SKM-1 (cell line): ENCODE results near the gene PM20D2.
A peak's percentile ranks its signal among the peaks of the same experiment; 100 is the strongest.
"Not testable (repeated sequence)": the region's sequence is repeated elsewhere in the genome, so short reads cannot be mapped to it uniquely, and the experiment has no call there.

Experiments used
- DNase-seq: peaks from one replicate; lab custom pipeline; 2025; ENCODE audit not compliant: unreplicated experiment; lab: John Stamatoyannopoulos, UW

Gene PM20D2

DNA sequence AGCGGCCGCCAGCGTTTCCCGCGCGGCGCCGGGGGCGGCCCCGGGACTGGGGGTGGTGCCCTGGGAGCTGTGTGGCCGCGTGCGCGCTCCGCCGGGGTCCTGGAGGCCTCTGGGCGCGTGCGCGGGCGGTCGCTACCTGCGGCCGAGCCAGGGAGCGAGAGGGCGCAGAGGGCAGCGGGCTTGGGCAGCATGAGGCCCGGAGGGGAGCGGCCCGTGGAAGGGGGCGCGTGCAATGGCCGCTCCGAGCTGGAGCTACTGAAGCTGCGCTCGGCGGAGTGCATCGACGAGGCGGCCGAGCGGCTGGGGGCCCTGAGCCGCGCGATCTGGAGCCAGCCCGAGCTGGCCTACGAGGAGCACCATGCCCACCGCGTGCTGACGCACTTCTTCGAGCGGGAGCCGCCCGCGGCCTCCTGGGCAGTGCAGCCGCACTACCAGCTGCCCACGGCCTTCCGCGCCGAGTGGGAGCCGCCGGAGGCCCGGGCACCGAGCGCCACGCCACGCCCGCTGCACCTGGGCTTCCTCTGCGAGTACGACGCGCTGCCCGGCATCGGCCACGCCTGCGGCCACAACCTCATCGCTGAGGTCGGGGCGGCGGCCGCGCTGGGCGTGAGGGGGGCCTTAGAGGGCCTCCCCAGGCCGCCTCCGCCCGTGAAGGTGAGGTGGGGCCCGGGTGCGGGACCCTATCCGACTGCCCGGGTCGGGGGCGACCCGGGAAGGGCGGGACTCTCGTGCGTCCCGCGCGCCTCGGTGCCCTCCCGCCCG, at the start of gene PM20D2:
Gene PM20D2 (plus strand): TSS at position 100 of the 762 bp plus-strand sequence. CDS start 90 bp downstream, at position 190.
- DNase-seq: peak; percentile 49

DNA sequence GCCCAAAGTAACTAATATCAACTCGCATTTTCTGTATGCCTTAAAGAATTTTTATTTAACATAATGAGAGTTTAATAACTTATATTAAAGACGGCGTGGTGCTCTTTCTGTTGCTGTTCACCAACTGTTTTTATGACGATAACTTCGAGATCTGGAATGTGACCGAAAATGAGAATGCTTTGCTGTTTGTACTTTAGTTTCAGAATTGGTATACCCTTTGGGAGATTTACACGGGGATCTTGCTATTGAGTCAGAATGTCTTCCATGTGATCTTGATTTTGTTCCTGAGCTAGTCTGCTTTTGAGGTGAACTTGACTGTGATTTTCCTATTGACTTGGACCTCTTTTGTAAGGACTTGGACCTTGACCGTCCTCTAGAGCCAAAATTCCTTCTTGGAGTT, 47.4 kb upstream of the PM20D2 start:
- no peak for DNase-seq

DNA sequence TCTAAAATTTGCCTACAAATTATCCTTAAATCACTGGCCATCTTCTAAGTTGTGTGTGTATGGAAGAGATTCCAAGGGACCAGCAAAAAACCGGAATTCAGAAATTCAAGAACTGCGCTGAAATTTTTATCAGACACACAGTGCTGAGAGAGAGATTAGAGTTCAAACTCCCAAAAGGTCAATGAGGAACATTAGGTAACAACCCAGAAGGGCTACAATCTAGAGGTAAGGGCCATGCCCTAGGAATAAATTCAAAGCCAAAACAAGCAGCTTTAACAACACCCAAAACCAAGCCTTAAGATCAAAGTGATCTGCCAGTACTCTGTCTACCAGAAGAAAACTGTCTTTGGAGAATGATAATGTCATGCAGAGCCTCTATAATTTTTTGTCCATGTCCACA, 45.7 kb upstream of the PM20D2 start:
- DNase-seq: no peak

GRCh38 chr6:89110284-89110683, 35.6 kb upstream of the PM20D2 start:
- no peak for DNase-seq

DNA sequence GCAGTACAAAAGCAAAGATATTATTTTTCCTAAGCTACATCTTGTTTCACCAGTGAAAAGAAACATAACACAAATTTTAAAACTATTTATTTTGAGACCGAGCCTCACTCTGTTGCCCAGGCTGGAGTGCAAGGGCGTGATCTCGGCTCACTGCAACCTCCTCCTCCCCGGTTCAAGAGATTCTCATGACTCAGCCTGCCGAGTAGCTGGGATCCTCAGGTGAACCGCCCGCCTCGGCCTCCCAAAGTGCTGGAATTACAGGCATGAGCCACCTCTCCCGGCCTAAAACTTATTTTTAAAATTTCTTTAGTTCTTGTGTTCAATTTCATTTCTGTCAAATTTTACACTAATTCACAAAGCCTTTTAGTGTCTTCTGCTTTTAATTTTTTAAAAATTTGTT, 33.9 kb upstream of the PM20D2 start:
- no peak for DNase-seq

- DNase-seq: no peak
These were observed 29.2 kb upstream of the PM20D2 start for GRCh38 chr6:89116702-89117101.

GRCh38 chr6:89117211-89118108, 28.4 kb upstream of the PM20D2 start, which contains the start of gene SRSF12:
Gene SRSF12 (minus strand): TSS chr6:89118071. CDS start chr6:89117887, 184 bp downstream.
- DNase-seq: no peak

DNA sequence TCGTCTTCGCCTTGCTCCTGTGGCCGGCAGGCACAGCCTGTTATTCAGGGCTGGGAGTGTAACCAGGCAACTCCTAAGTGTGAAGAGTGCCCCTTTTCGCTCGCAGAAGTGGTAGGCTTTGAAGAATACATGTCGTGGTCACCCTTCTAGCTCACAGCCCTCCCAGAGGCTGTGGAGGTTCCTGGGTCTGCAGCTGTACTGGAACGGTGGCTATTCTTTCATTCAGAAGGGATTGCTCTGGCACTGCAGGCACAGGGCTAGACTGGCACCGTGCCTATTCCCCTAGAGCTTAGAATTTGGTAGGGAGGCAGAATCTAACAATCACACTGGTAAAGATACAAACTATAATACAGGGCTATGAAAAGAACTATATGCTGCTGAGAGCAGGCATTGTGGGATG, 26.9 kb upstream of the PM20D2 start:
- DNase-seq: no peak

GRCh38 chr6:89120371-89120770, 25.5 kb upstream of the PM20D2 start:
- DNase-seq: no peak

- no peak for DNase-seq
These were observed 23.9 kb upstream of the PM20D2 start for GRCh38 chr6:89121934-89122333.

DNA sequence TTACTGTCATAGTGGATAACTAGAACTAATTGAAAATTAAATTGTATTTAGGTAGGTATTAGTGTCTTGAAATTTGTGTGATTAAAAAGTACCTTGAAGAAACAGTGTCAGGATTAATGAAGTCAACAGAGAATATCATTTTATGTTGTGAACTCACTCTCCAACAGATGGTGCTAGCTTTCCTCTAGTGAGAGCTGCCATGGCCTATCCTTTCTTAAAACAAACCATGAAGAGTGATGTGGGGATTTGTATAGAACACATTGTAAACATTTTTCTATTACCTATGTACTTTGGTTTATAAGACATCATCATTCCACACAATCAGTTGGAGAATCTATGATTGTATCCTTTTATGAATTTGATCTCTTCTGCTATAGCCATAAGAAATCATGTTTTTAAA, 23.2 kb upstream of the PM20D2 start:
- no peak for DNase-seq

GRCh38 chr6:89128256-89128671, 17.6 kb upstream of the PM20D2 start:
- not testable (repeated sequence) for DNase-seq

DNA sequence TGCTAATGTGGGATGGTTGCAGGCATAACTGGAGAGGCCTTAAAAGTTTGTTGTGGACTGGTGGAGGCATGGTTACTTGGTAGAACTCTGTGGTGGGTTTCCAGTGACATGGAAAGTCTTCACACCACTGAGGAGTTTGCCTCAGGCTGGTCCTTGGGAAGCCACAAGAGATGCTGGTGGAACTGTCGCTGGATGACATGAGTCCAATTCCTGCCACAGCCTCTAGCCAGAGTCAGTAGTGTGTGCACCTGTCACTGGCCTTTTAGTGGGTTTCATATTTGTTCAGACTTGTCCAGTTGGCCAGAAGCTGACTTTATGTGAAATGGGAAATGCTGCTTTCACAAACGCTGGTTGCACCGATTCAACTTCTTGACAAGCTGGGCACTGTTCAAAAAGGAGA, 14.3 kb upstream of the PM20D2 start:
- no peak for DNase-seq

- DNase-seq: no peak
These were observed 13.8 kb upstream of the PM20D2 start for GRCh38 chr6:89132057-89132456.

GRCh38 chr6:89133981-89134380, 11.9 kb upstream of the PM20D2 start:
- DNase-seq: no peak

- no peak for DNase-seq
These were observed 11.1 kb upstream of the PM20D2 start for GRCh38 chr6:89134723-89135122.

- no peak for DNase-seq
These were observed 7.7 kb upstream of the PM20D2 start for GRCh38 chr6:89138173-89138572.

DNA sequence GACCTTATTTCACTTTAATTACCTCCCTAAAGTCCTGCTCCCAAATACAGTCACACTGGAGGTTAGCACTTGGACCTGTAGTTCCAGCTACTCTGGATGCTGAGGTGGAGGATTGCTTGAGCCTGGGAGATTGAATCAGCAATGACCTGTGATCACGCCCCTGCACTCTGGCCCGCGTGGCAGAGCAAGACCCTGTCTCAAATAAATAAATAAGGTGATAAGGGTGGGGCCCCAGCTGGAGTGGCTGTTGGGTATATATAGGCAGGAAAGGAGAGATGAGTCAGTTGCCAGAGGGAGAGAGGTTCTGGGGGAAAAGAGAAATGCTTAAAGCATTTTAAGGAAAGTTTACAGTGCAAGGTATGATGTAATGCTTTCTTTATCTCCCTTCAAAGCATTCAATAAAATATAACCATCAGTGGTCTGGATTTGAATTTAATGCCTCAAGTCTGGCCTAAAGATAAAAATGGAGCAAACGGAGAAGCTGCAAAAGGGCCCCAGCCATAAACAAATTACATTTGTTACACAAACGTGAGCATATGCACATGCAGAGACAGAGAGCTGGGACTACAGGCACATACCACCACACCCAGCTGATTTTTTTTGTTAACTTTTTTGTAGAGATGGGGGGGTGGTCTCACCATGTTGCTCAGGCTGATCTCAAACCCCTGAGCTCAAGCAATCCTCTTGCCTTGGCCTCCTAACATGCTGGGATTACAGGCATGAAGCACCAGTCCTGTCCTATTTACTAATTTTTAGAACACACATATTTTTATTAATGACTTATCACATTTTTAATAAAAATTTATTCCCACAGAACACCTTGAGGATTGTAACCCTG, 6.1 kb upstream of the PM20D2 start:
- no peak for DNase-seq

DNA sequence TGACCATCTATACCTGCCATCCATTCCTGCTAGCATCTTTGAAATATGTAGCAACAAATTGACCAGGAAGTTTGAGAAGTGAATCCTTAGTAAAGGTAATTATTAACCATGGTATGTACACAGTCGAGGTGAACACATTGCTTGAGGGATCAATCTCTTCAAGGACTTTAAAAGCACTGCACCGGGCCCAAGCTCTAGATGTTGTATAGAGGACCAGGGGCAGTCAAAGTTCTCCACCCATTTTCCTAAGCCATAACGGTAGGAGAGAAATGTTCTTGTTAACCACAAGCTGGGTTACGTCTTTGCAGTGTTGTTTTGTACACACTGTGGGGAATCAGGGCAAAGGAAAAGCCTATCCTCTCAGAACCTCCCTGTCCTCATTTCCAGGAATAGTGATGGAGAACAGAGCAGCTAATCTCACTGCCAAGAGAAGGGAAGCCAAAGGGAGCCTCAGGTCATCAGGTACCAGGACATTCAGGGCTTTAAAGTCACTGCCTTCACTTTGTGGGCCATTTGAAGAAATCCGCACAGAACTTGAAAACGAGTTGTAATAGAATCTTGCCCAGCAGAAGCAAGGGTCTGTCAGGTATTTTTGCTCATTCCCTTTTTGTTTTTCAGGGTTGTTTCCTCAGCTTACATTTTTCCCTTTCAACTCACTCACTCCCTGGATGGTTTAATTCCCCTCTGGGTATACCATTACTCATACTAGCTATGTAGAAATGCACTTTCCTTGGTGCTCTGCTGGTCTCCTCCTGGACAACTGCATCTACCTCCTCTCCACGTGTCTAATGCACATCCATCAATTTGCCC, 5.3 kb upstream of the PM20D2 start:
- no peak for DNase-seq

DNA sequence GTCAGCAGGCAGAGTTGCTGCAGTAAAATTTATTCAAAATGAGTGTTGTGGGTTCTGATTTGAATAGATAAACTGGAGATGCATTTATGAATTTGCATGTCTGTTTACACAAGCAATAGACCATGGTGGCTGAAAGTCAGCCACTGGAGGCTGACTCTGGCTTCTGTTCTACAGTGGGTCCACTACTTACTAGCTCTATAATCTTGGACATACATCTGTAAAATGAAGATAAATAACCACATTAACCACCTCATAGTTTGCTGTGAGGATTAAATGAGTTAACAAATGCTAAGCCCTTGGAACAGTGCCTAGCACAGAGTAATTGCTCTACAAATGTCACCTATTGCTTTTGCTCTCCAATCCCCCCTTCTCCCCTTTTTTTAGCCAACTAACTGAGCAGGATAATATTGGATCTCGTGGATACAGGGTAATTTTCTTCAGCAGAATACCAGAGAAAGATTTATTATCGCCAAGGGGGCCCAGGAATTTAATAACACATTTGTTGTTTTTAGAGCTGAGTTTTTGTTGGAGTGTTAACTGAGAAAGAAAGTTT, 1.4 kb upstream of the PM20D2 start:
- no peak for DNase-seq
